PFSK-1 (cell line): ENCODE results near the gene SEMA4B.

Source experiments
- FOXP2 ChIP-seq: optimal IDR thresholded peaks from 2 replicates; pipeline ENCODE3; 2011; ENCODE audit warnings: borderline replicate concordance, control low read depth, inconsistent platforms; ENCODE audit not compliant: insufficient read depth; ENCODE audit errors: extremely low read length, extremely low read depth
- POLR2AphosphoS5 ChIP-seq: IDR thresholded peaks from 2 replicates; pipeline ENCODE4 v1.6.1; 2012; ENCODE audit warnings: low read depth, mild to moderate bottlenecking, control low read depth, low read length, moderate library complexity
- REST ChIP-seq, 2 experiments: IDR thresholded peaks; 2 replicates each; pipeline versions ENCODE4 v1.6.1 to v1.8.0; 2011 to 2012; ENCODE audit warnings: low read depth in 2 of 2, low read length in 2 of 2, control low read depth in 1 of 2, inconsistent platforms in 1 of 2, mild to moderate bottlenecking in 1 of 2, moderate library complexity in 1 of 2; ENCODE audit not compliant: insufficient read depth in 1 of 2
- SIN3A ChIP-seq: IDR thresholded peaks from 2 replicates; pipeline ENCODE4 v1.6.1; 2012; ENCODE audit warnings: mild to moderate bottlenecking, low read length, moderate library complexity, borderline replicate concordance; ENCODE audit not compliant: insufficient read depth
- TAF1 ChIP-seq: IDR thresholded peaks from 2 replicates; pipeline ENCODE4 v1.6.1; 2012; ENCODE audit warnings: low read length, control low read depth, borderline replicate concordance; ENCODE audit not compliant: insufficient read depth

Gene SEMA4B

GRCh38 chr15:90190606-90191343, 10.4 kb upstream of the SEMA4B start:
- TF ChIP-seq REST (IDR thresholded peaks at IDR 0.05; ENCODE audit: insufficient read depth in 1 of 2, low read depth in 2 of 2, low read length in 2 of 2), result no peak
- no peak for TF ChIP-seq SIN3A
- no peak for TF ChIP-seq POLR2AphosphoS5
- no peak for TF ChIP-seq FOXP2
- TF ChIP-seq TAF1, result no peak

- TF ChIP-seq TAF1 (no peak), POLR2AphosphoS5 (no peak)
Measured at GRCh38 chr15:90191344-90191687, 9.8 kb upstream of the SEMA4B start.

GRCh38 chr15:90191794-90192509, 9.2 kb upstream of the SEMA4B start:
- no peak for TF ChIP-seq TAF1
- no peak for TF ChIP-seq REST (IDR thresholded peaks at IDR 0.05; ENCODE audit: insufficient read depth in 1 of 2, low read depth in 2 of 2, low read length in 2 of 2)
- no peak for TF ChIP-seq FOXP2
- TF ChIP-seq SIN3A, result no peak
- no peak for TF ChIP-seq POLR2AphosphoS5

GRCh38 chr15:90192961-90193786, 8.0 kb upstream of the SEMA4B start:
- no peak for TF ChIP-seq SIN3A
- TF ChIP-seq POLR2AphosphoS5, result no peak
- TF ChIP-seq REST (IDR thresholded peaks at IDR 0.05; ENCODE audit: insufficient read depth in 1 of 2, low read depth in 2 of 2, low read length in 2 of 2), result no peak
- TF ChIP-seq FOXP2, result no peak
- TF ChIP-seq TAF1, result no peak

- TF ChIP-seq POLR2AphosphoS5 (no peak), TAF1 (no peak), FOXP2 (no peak), REST (IDR thresholded peaks at IDR 0.05; ENCODE audit: insufficient read depth in 1 of 2, low read depth in 2 of 2, low read length in 2 of 2) (no peak), SIN3A (no peak)
Measured at GRCh38 chr15:90194655-90195054, 6.5 kb upstream of the SEMA4B start.
